Gastrocnemius medialis (tissue), 4 donors: ENCODE measurements around the gene RUFY1.

Source experiments
- CTCF ChIP-seq, 5 experiments: fragments of 450-650 bp in 3 of 5; fragments of 200-600 bp in 2 of 5; sonication (generic) in 2 of 5; IDR thresholded peaks in 4 of 5; conservative IDR thresholded peaks in 1 of 5; 1 replicate in 4 of 5; 2 replicates in 1 of 5; pipeline ENCODE4 v1.5.1; 2016 to 2019; ENCODE audit warnings: antibody characterized with exemption in 5 of 5, mild to moderate bottlenecking in 3 of 5, moderate library complexity in 3 of 5
- POLR2A ChIP-seq, 2 donors: fragments of 450-650 bp; IDR thresholded peaks; one replicate each; pipeline ENCODE4 v1.6.1; 2017; ENCODE audit warnings: antibody characterized with exemption in 2 of 2, mild to moderate bottlenecking in 2 of 2, moderate library complexity in 2 of 2

- no peak for TF ChIP-seq CTCF (IDR thresholded peaks at IDR 0.05 in 4 of 5, conservative IDR thresholded peaks at IDR 0.05 in 1 of 5)
- TF ChIP-seq POLR2A (IDR thresholded peaks at IDR 0.05): no peak
Observed at GRCh38 chr5:179564526-179564925, 14.2 kb downstream of the RUFY1 start.
